ENCODE data around the gene TTLL5.

The TTLL5 gene

DNA sequence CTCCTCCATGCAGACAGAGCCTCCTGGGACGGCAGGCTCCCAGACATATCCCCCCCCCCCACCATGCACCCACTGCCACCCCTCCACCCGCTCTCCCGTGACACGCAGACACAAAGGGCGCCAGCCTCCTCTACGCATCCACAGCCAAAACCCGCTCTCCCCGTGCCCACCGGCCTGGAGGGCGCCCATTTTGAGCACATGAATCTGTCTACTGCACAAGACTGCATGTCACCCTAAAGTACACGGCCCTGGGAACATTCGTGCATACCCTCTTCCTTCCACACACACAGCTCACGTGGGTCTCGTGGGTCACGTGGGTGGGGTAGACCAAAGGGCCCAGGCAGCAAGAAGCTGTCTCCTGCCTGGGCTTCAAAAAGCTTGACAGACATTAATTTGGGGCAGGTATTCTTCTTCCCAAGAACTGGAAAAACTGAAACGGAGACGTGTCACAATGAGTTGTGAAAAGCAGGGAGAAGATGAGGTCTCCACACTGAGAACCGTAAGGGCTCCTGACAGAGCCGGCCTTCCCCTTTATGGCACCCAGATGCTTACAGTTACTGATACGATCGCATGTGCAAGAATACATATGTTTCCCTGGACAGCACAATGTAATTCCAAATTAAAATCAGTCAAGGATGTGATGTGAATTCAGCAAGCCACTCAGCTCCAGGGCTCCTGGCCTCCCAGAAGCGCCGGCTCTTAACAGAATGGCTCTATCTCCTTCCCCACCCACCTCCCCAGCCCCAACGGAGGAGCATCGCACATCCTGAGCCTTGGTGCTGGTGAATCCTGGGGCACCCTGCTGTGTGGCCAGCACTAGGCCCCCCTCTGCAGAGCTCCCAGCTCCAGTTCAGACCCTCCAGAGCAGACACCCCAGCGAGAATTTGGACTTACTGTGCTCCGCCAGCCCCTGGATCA is 318.9 kb downstream of the TTLL5 start:
- TF ChIP-seq TCF12 (IDR thresholded peaks at IDR 0.05; ENCODE audit: low read depth) (no peak), EP300 (IDR thresholded peaks at IDR 0.05; ENCODE audit: borderline replicate concordance) (no peak), TEAD4 (IDR thresholded peaks at IDR 0.05) (no peak), EGR1 (IDR thresholded peaks at IDR 0.05) (no peak), FOXM1 (IDR thresholded peaks at IDR 0.05; ENCODE audit: borderline replicate concordance, low read depth) (no peak)

DNA sequence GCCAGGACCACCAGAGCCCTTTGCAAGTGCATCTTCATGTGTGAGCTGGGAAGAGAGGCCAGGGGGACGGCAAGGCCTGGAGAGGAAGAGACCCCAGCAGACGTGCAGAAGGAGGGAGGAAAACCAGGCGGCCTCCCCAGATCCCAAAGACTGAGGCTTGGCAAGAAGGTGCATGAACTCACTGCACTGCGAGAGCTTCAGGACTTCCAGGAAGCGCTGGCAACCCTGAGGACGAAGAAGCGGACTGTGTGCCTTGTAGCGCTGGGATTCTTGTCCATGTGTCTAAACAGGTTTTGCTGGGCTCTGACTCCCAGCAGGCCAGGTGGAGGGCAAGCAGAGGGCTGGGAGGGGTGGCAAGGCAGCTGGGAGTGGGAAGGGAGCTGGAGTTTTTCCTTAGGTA is 319.8 kb downstream of the TTLL5 start:
- TF ChIP-seq TAF1 (IDR thresholded peaks at IDR 0.05; ENCODE audit: low read depth) (no peak), ZBTB7A (IDR thresholded peaks at IDR 0.05; ENCODE audit: low read depth) (no peak), USF1 (IDR thresholded peaks at IDR 0.05) (no peak), TCF12 (IDR thresholded peaks at IDR 0.05; ENCODE audit: low read depth) (no peak), REST (IDR thresholded peaks at IDR 0.05; ENCODE audit: low read depth) (no peak), YY1 (IDR thresholded peaks at IDR 0.05; ENCODE audit: low read depth) (no peak), CEBPB (IDR thresholded peaks at IDR 0.05) (no peak), RAD21 (IDR thresholded peaks at IDR 0.05; ENCODE audit: low read depth) (no peak), FOXM1 (IDR thresholded peaks at IDR 0.05; ENCODE audit: borderline replicate concordance, low read depth) (no peak), NFIC (IDR thresholded peaks at IDR 0.05) (no peak)

- TF ChIP-seq EGR1 (IDR thresholded peaks at IDR 0.05): no peak
- TF ChIP-seq ZBTB7A (IDR thresholded peaks at IDR 0.05; ENCODE audit: low read depth): no peak
- no peak for TF ChIP-seq YY1 (IDR thresholded peaks at IDR 0.05; ENCODE audit: low read depth)
- TF ChIP-seq, protein P1, sequence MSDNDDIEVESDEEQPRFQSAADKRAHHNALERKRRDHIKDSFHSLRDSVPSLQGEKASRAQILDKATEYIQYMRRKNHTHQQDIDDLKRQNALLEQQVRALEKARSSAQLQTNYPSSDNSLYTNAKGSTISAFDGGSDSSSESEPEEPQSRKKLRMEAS (IDR thresholded peaks at IDR 0.05): peak; percentile 66
- TF ChIP-seq USF1 (IDR thresholded peaks at IDR 0.05): no peak
- no peak for TF ChIP-seq TEAD4 (IDR thresholded peaks at IDR 0.05)
- TF ChIP-seq TCF12 (IDR thresholded peaks at IDR 0.05; ENCODE audit: low read depth): peak; percentile 63
- TF ChIP-seq CEBPB (IDR thresholded peaks at IDR 0.05): no peak
- no peak for TF ChIP-seq FOXM1 (IDR thresholded peaks at IDR 0.05; ENCODE audit: borderline replicate concordance, low read depth)
- no peak for TF ChIP-seq NFIC (IDR thresholded peaks at IDR 0.05)
- peak; percentile 48; the same call in 1 of the 2 replicates for TF ChIP-seq EP300 (IDR thresholded peaks at IDR 0.05; ENCODE audit: borderline replicate concordance)
- TF ChIP-seq CREB1 (IDR thresholded peaks at IDR 0.05; ENCODE audit: low read depth): peak; percentile 59; the same call in 1 of the 2 replicates
- TF ChIP-seq RAD21 (IDR thresholded peaks at IDR 0.05; ENCODE audit: low read depth): no peak
- no peak for TF ChIP-seq TAF1 (IDR thresholded peaks at IDR 0.05; ENCODE audit: low read depth)
- no peak for TF ChIP-seq REST (IDR thresholded peaks at IDR 0.05; ENCODE audit: low read depth)
These were observed 320.6 kb downstream of the TTLL5 start, which contains the start of gene TGFB3 for GRCh38 chr14:75981426-75982265. TSS of gene TGFB3 (minus strand) at chr14:75981995. CDS start at chr14:75980893, 1,102 bp downstream.

DNA sequence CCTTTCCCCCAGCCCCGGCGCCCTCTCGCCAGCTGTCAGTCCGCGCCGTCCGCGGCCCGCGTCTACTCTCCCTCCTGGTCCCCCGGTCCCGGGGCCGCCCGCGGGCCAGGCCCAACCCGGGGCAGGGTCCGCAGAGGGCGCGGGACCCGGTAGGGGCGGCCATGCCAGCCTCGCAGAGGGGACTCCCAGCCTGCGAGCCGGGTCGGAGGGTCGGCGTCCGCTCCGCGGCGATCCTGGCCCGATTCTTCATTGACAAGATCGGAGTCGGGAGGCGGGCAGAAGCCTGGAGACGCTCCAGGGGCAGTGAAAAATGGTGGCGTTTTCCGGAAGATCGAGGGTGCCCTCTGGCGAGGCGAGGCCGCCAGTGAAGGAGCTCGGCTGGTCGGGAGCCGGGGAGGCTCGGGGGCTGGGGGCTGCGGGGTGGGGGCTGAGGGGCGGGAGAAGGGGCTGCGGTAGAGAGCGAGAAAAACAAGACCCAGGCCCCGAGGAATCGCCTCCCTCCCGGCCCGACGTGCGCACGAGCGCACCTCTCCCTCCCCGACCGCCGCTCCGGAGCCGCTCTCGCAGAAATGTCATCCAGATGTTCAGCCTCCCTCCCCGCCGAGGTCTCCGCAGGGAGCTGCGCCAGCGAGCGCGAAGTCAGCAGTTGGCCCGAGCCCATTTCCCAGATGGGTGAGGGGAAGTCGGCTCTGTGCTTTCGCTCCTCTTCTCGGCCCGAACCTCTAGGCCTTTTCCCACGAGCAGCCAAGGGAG is 321.4 kb downstream of the TTLL5 start:
- no peak for TF ChIP-seq EGR1 (IDR thresholded peaks at IDR 0.05)
- no peak for TF ChIP-seq TCF12 (IDR thresholded peaks at IDR 0.05; ENCODE audit: low read depth)
- TF ChIP-seq, protein P1 (IDR thresholded peaks at IDR 0.05): peak; percentile 48; the same call in 1 of the 2 replicates
- no peak for TF ChIP-seq REST (IDR thresholded peaks at IDR 0.05; ENCODE audit: low read depth)
- peak; percentile 88; the same call in 1 of the 2 replicates for TF ChIP-seq ZBTB7A (IDR thresholded peaks at IDR 0.05; ENCODE audit: low read depth)
- no peak for TF ChIP-seq FOXM1 (IDR thresholded peaks at IDR 0.05; ENCODE audit: borderline replicate concordance, low read depth)
- TF ChIP-seq EP300 (IDR thresholded peaks at IDR 0.05; ENCODE audit: borderline replicate concordance): no peak
- no peak for TF ChIP-seq CEBPB (IDR thresholded peaks at IDR 0.05)
- TF ChIP-seq NFIC (IDR thresholded peaks at IDR 0.05): peak; percentile 1; the same call in 1 of the 2 replicates
- TF ChIP-seq USF1 (IDR thresholded peaks at IDR 0.05): no peak
- TF ChIP-seq TAF1 (IDR thresholded peaks at IDR 0.05; ENCODE audit: low read depth): no peak
- no peak for TF ChIP-seq CREB1 (IDR thresholded peaks at IDR 0.05; ENCODE audit: low read depth)
- no peak for TF ChIP-seq TEAD4 (IDR thresholded peaks at IDR 0.05)
- peak; percentile 81 for TF ChIP-seq RAD21 (IDR thresholded peaks at IDR 0.05; ENCODE audit: low read depth)
- TF ChIP-seq YY1 (IDR thresholded peaks at IDR 0.05; ENCODE audit: low read depth): peak; percentile 77
